ENCODE measurements around the gene EIF2D. TPM values are rescaled to one million over a fixed set of nuclear protein-coding genes. Genes with fewer than 3 reads are reported as not detected.
"Not testable (repeated sequence)": the region's sequence is repeated elsewhere in the genome, so short reads cannot be mapped to it uniquely, and the experiment has no call there.

Gene EIF2D
- total RNA-seq, 8 experiments from 2014 or later = 30.8 to 55.2 (median 40.2) TPM

GRCh38 chr1:206582971-206583706, 29.1 kb downstream of the EIF2D start:
- H3K4me1 ChIP-seq (replicated peaks in 1 of 2) = peaks cover 0 to 2% of the 10 kb centered on the region in 2 donors
- no peak overlapping the region for H3K27ac ChIP-seq
- in situ Hi-C loops (cut with MboI; ENCODE audit: low pct_unique_long_range_greater_than_20kb in 2 of 9, low sequenced_read_pairs in 9 of 9, unreplicated experiment in 9 of 9) = loop anchor here in 7 of 9 experiments (5.0 to 25.0 kb wide), 3 partner anchors 96 to 98 kb away; no protein-coding TSS in a partner anchor
- H3K4me3 ChIP-seq = no peak overlapping the region
- WGBS, 10 experiments = 77 to 93% (median 81%) methylated on average over 2 to 17 of the region's 18 CpGs; no CpG with 5 or more reads in 3 of the 10 experiments
- ATAC-seq (replicated peaks in 6 of 8) = peak in 4 of 8 experiments; percentile 5 to 24 (median 14)

GRCh38 chr1:206582537-206582936, 29.7 kb downstream of the EIF2D start:
- Histone ChIP-seq H3K27ac (no peak overlapping the region), H3K4me3 (no peak overlapping the region), H3K4me1 (replicated peaks in 1 of 2) (peaks cover 0 to 2% of the 10 kb centered on the region in 2 donors)
- WGBS, 10 experiments = 65 to 100% (median 89%) methylated on average over 1 to 5 of the region's 5 CpGs; no CpG with 5 or more reads in 2 of the 10 experiments
- no peak for ATAC-seq (replicated peaks in 6 of 8)
- in situ Hi-C loops (cut with MboI; ENCODE audit: low pct_unique_long_range_greater_than_20kb in 2 of 9, low sequenced_read_pairs in 9 of 9, unreplicated experiment in 9 of 9) = loop anchor here in 7 of 9 experiments (5.0 to 25.0 kb wide), 3 partner anchors 95 to 98 kb away; no protein-coding TSS in a partner anchor

- in situ Hi-C loops (cut with MboI; ENCODE audit: low pct_unique_long_range_greater_than_20kb in 2 of 9, low sequenced_read_pairs in 9 of 9, unreplicated experiment in 9 of 9) = loop anchor here in 7 of 9 experiments (5.0 to 25.0 kb wide), 3 partner anchors 94 to 97 kb away; no protein-coding TSS in a partner anchor
- ATAC-seq (replicated peaks in 6 of 8) = no peak
- 55 to 100% (median 82%) methylated on average over 1 to 9 of the region's 10 CpGs; no CpG with 5 or more reads in 2 of the 10 experiments for WGBS, 10 experiments
- H3K27ac ChIP-seq = no peak overlapping the region
- H3K4me3 ChIP-seq = no peak overlapping the region
- peaks cover 0 to 2% of the 10 kb centered on the region in 2 donors for H3K4me1 ChIP-seq (replicated peaks in 1 of 2)
Observed at GRCh38 chr1:206581571-206581981, 30.7 kb downstream of the EIF2D start.

GRCh38 chr1:206581114-206581497, 31.2 kb downstream of the EIF2D start:
- not testable (repeated sequence) for H3K4me1 ChIP-seq (replicated peaks in 1 of 2); H3K27ac ChIP-seq; H3K4me3 ChIP-seq; ATAC-seq (replicated peaks in 6 of 8)
- 60 to 100% (median 93%) methylated on average over 3 to 7 of the region's 7 CpGs for WGBS, 10 experiments
- in situ Hi-C loops (cut with MboI; ENCODE audit: low pct_unique_long_range_greater_than_20kb in 2 of 9, low sequenced_read_pairs in 9 of 9, unreplicated experiment in 9 of 9) = loop anchor here in 7 of 9 experiments (5.0 to 25.0 kb wide), 3 partner anchors 94 to 96 kb away; no protein-coding TSS in a partner anchor

GRCh38 chr1:206580438-206581113, 31.7 kb downstream of the EIF2D start:
- Histone ChIP-seq H3K4me1 (replicated peaks in 1 of 2) (peaks cover 0 to 9% of the 10 kb centered on the region in 2 donors), H3K4me3 (no peak overlapping the region), H3K27ac (no peak overlapping the region)
- no peak for ATAC-seq (replicated peaks in 6 of 8)
- in situ Hi-C loops (cut with MboI; ENCODE audit: low pct_unique_long_range_greater_than_20kb in 2 of 9, low sequenced_read_pairs in 9 of 9, unreplicated experiment in 9 of 9) = loop anchor here in 7 of 9 experiments (5.0 to 25.0 kb wide), 3 partner anchors 93 to 96 kb away; no protein-coding TSS in a partner anchor
- 67 to 100% (median 90%) methylated on average over 1 to 7 of the region's 8 CpGs; no CpG with 5 or more reads in 1 of the 10 experiments for WGBS, 10 experiments

GRCh38 chr1:206579747-206580437, 32.4 kb downstream of the EIF2D start:
- in situ Hi-C loops (cut with MboI; ENCODE audit: low pct_unique_long_range_greater_than_20kb in 2 of 9, low sequenced_read_pairs in 9 of 9, unreplicated experiment in 9 of 9) = loop anchor here in 7 of 9 experiments (5.0 to 25.0 kb wide), 3 partner anchors 93 to 95 kb away; no protein-coding TSS in a partner anchor
- no peak overlapping the region for H3K27ac ChIP-seq
- H3K4me3 ChIP-seq = no peak overlapping the region
- ATAC-seq (replicated peaks in 6 of 8) = no peak
- 71 to 94% (median 88%) methylated on average over 3 to 9 of the region's 11 CpGs; no CpG with 5 or more reads in 2 of the 10 experiments for WGBS, 10 experiments
- peaks cover 0 to 15% of the 10 kb centered on the region in 2 donors for H3K4me1 ChIP-seq (replicated peaks in 1 of 2)

GRCh38 chr1:206578978-206579374, 33.3 kb downstream of the EIF2D start:
- Histone ChIP-seq H3K4me3 (no peak overlapping the region), H3K4me1 (replicated peaks in 1 of 2) (peaks cover 0 to 15% of the 10 kb centered on the region in 2 donors), H3K27ac (no peak overlapping the region)
- WGBS, 10 experiments = 90 to 100% (median 100%) methylated on average over 1 to 4 of the region's 4 CpGs; no CpG with 5 or more reads in 5 of the 10 experiments
- in situ Hi-C loops (cut with MboI; ENCODE audit: low pct_unique_long_range_greater_than_20kb in 2 of 9, low sequenced_read_pairs in 9 of 9, unreplicated experiment in 9 of 9) = loop anchor here in 3 of 9 experiments (25.0 kb wide), 1 partner anchor 92 kb away; no protein-coding TSS in a partner anchor
- ATAC-seq (replicated peaks in 6 of 8) = no peak

- in situ Hi-C loops (cut with MboI; ENCODE audit: low pct_unique_long_range_greater_than_20kb in 2 of 9, low sequenced_read_pairs in 9 of 9, unreplicated experiment in 9 of 9) = loop anchor here in 3 of 9 experiments (25.0 kb wide), 1 partner anchor 91 kb away; no protein-coding TSS in a partner anchor
- Histone ChIP-seq H3K4me1 (replicated peaks in 1 of 2) (peaks cover 0 to 13% of the 10 kb centered on the region in 2 donors), H3K27ac (no peak overlapping the region), H3K4me3 (no peak overlapping the region)
- ATAC-seq (replicated peaks in 6 of 8) = peak in 3 of 8 experiments; percentile 41 to 65 (median 47)
- whole genome bisulfite sequencing, 10 experiments = 34 to 100% (median 73%) methylated on average over 1 to 10 of the region's 10 CpGs
Observed at GRCh38 chr1:206578068-206578977, 33.9 kb downstream of the EIF2D start.

GRCh38 chr1:206577626-206578025, 34.6 kb downstream of the EIF2D start:
- in situ Hi-C loops (cut with MboI; ENCODE audit: low pct_unique_long_range_greater_than_20kb in 2 of 9, low sequenced_read_pairs in 9 of 9, unreplicated experiment in 9 of 9) = loop anchor here in 3 of 9 experiments (25.0 kb wide), 1 partner anchor 90 kb away; no protein-coding TSS in a partner anchor
- Histone ChIP-seq H3K4me1 (replicated peaks in 1 of 2) (peaks cover 0 to 13% of the 10 kb centered on the region in 2 donors), H3K27ac (no peak overlapping the region), H3K4me3 (no peak overlapping the region)
- no peak for ATAC-seq (replicated peaks in 6 of 8)
- 67 to 100% (median 85%) methylated on average over 2 to 4 of the region's 4 CpGs; no CpG with 5 or more reads in 4 of the 10 experiments for WGBS, 10 experiments

- no peak overlapping the region for H3K4me3 ChIP-seq
- no peak overlapping the region for H3K27ac ChIP-seq
- WGBS, 10 experiments = 33 to 86% (median 60%) methylated on average over 1 to 3 of the region's 3 CpGs; no CpG with 5 or more reads in 2 of the 10 experiments
- in situ Hi-C loops (cut with MboI; ENCODE audit: low pct_unique_long_range_greater_than_20kb in 2 of 9, low sequenced_read_pairs in 9 of 9, unreplicated experiment in 9 of 9) = loop anchor here in 3 of 9 experiments (25.0 kb wide), 1 partner anchor 89 kb away; no protein-coding TSS in a partner anchor
- H3K4me1 ChIP-seq (replicated peaks in 1 of 2) = peaks cover 0 to 13% of the 10 kb centered on the region in 2 donors
- ATAC-seq (replicated peaks in 6 of 8) = no peak
Observed at GRCh38 chr1:206575894-206576737, 36.1 kb downstream of the EIF2D start.
